HG02798 (cell line): ENCODE results near the gene EEF1A2.

Experiments
- ATAC-seq: cut with Tn5 transposase; IDR thresholded peaks from one replicate; pipeline ENCODE4 v1.9.1; 2021; ENCODE audit warnings: mild to moderate bottlenecking; ENCODE audit not compliant: unreplicated experiment, poor library complexity

The EEF1A2 gene

GRCh38 chr20:63498960-63499337 lies at the start of gene EEF1A2:
Gene EEF1A2 (minus strand): TSS chr20:63499083. CDS start chr20:63497763, 1,320 bp downstream.
- ATAC-seq: no peak

GRCh38 chr20:63548542-63548941 lies 49.7 kb upstream of the EEF1A2 start:
- no peak for ATAC-seq

- ATAC-seq: no peak
Measured at GRCh38 chr20:63547725-63548480, 49.0 kb upstream of the EEF1A2 start, which contains the start of gene SRMS. Gene SRMS (minus strand): TSS chr20:63547749. CDS start chr20:63547463, 286 bp downstream.

- no peak for ATAC-seq
Measured at GRCh38 chr20:63546956-63547724, 48.3 kb upstream of the EEF1A2 start.

- no peak for ATAC-seq
Measured at GRCh38 chr20:63546256-63546955, 47.5 kb upstream of the EEF1A2 start.

GRCh38 chr20:63545814-63546213 lies 46.9 kb upstream of the EEF1A2 start:
- ATAC-seq: no peak

- ATAC-seq: no peak
Measured at GRCh38 chr20:63544958-63545516, 46.2 kb upstream of the EEF1A2 start.

- no peak for ATAC-seq
Measured at GRCh38 chr20:63544241-63544957, 45.5 kb upstream of the EEF1A2 start.

GRCh38 chr20:63543733-63544132 lies 44.9 kb upstream of the EEF1A2 start:
- no peak for ATAC-seq

GRCh38 chr20:63543131-63543530 lies 44.2 kb upstream of the EEF1A2 start:
- no peak for ATAC-seq

- no peak for ATAC-seq
Measured at GRCh38 chr20:63542696-63543095, 43.8 kb upstream of the EEF1A2 start.

- no peak for ATAC-seq
Measured at GRCh38 chr20:63542031-63542559, 43.2 kb upstream of the EEF1A2 start.

GRCh38 chr20:63541371-63541770 lies 42.5 kb upstream of the EEF1A2 start:
- ATAC-seq: no peak

- no peak for ATAC-seq
Measured at GRCh38 chr20:63540417-63541186, 41.7 kb upstream of the EEF1A2 start.

GRCh38 chr20:63539441-63540370 lies 40.8 kb upstream of the EEF1A2 start:
- no peak for ATAC-seq

GRCh38 chr20:63539092-63539430 lies 40.2 kb upstream of the EEF1A2 start:
- ATAC-seq: no peak

GRCh38 chr20:63538204-63539091 lies 39.6 kb upstream of the EEF1A2 start:
- no peak for ATAC-seq
